Nephron progenitor cell (in vitro differentiated cells): Measurements from ENCODE around the gene ABAT.
"Not testable (repeated sequence)": the region's sequence is repeated elsewhere in the genome, so short reads cannot be mapped to it uniquely, and the experiment has no call there.

Experiments
- DNase-seq: peaks from one replicate; pipeline ENCODE4 v3.0.0; 2021
- H3K27ac Mint-ChIP-seq: 2 replicates; pipeline ENCODE4 v1.8.0; 2021; ENCODE audit warnings: mild to moderate bottlenecking, moderate library complexity, mixed read lengths
- H3K27me3 Mint-ChIP-seq: 2 replicates; pipeline ENCODE4 v1.8.0; 2021; ENCODE audit warnings: mild to moderate bottlenecking, low read depth, mixed read lengths; ENCODE audit not compliant: poor library complexity
- H3K36me3 Mint-ChIP-seq: 2 replicates; pipeline ENCODE4 v1.8.0; 2021; ENCODE audit warnings: low read depth, mixed read lengths
- H3K4me1 Mint-ChIP-seq: 2 replicates; pipeline ENCODE4 v1.8.0; 2021; ENCODE audit warnings: mixed read lengths
- H3K4me3 Mint-ChIP-seq: 2 replicates; pipeline ENCODE4 v1.8.0; 2021; ENCODE audit warnings: mild to moderate bottlenecking, moderate library complexity, mixed read lengths
- H3K9me3 Mint-ChIP-seq: 2 replicates; pipeline ENCODE4 v1.8.0; 2021; ENCODE audit warnings: mild to moderate bottlenecking, moderate library complexity, mixed read lengths
- CTCF ChIP-seq: fragments of 200-600 bp; sonication (generic); IDR thresholded peaks from 2 replicates; pipeline ENCODE4 v1.5.0; 2021; ENCODE audit warnings: antibody characterized with exemption

ABAT gene

GRCh38 chr16:8775359-8775758 is 100.9 kb downstream of the ABAT start:
- Mint-ChIP-seq H3K27ac (no peak overlapping the region), H3K27me3 (peaks cover 6% of the 10 kb centered on the region), H3K36me3 (peaks cover 61% of the 10 kb centered on the region), H3K4me1 (no peaks in the 10 kb centered on the region), H3K4me3 (no peak overlapping the region), H3K9me3 (peaks cover 3% of the 10 kb centered on the region)
- DNase-seq = no peak
- TF ChIP-seq CTCF = no peak

DNA sequence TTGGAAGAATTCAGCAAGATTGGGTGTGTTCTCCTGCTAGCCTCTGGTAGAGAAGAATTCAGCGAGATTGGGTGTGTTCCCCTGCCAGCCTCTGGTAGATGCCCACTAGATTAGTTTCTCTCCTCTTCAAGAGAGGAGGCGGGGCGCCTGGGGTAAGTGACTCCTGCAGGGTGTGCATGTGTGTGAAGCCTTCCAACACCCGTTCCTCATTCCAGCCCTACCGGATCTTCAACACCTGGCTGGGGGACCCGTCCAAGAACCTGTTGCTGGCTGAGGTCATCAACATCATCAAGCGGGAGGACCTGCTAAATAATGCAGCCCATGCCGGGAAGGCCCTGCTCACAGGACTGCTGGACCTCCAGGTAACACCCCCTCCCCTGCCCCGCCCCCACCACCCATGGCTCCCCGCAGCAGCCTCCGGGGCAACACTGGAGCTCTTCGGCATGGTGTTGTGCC is 101.7 kb downstream of the ABAT start:
- Mint-ChIP-seq H3K27me3 (peaks cover 6% of the 10 kb centered on the region), H3K36me3 (peaks cover 66% of the 10 kb centered on the region), H3K27ac (no peak overlapping the region), H3K9me3 (peaks cover 3% of the 10 kb centered on the region), H3K4me3 (no peak overlapping the region), H3K4me1 (peaks cover 6% of the 10 kb centered on the region)
- DNase-seq = no peak
- TF ChIP-seq CTCF = no peak

GRCh38 chr16:8777217-8777616 is 102.8 kb downstream of the ABAT start:
- Mint-ChIP-seq H3K4me3 (no peak overlapping the region), H3K27ac (no peak overlapping the region), H3K27me3 (peaks cover 6% of the 10 kb centered on the region), H3K36me3 (peaks cover 64% of the 10 kb centered on the region), H3K9me3 (peaks cover 3% of the 10 kb centered on the region), H3K4me1 (peaks cover 10% of the 10 kb centered on the region)
- TF ChIP-seq CTCF = no peak
- DNase-seq = no peak

GRCh38 chr16:8781797-8782196 is 107.4 kb downstream of the ABAT start:
- Mint-ChIP-seq H3K27ac (no peak overlapping the region), H3K9me3 (peaks cover 3% of the 10 kb centered on the region), H3K27me3 (peaks cover 7% of the 10 kb centered on the region), H3K36me3 (peaks cover 43% of the 10 kb centered on the region), H3K4me3 (no peak overlapping the region), H3K4me1 (peaks cover 28% of the 10 kb centered on the region)
- DNase-seq = no peak
- no peak for TF ChIP-seq CTCF

DNA sequence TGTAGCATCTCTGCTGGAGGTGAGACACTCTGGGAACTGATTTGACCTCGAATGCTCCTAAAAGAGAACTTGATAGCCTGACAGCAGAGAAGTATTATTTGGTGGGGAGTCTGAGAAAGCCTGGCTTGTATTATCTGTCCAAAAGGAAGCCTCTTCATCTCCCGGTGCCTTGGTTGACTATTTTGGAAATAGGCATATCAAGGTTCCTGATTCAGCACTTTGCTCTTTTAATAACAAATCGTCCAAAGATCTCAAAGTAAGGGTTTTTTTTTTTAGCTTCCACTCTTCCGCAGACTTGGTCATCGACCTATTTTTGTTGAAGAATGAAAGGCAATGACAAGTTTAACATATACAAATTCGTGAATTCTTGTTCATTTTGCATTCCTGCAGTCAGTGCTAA is 108.3 kb downstream of the ABAT start:
- H3K27me3 Mint-ChIP-seq = peaks cover 7% of the 10 kb centered on the region
- peaks cover 28% of the 10 kb centered on the region for H3K4me1 Mint-ChIP-seq
- no peak for TF ChIP-seq CTCF
- H3K27ac Mint-ChIP-seq = no peak overlapping the region
- H3K4me3 Mint-ChIP-seq = no peak overlapping the region
- no peak for DNase-seq
- no peaks in the 10 kb centered on the region for H3K9me3 Mint-ChIP-seq
- peaks cover 36% of the 10 kb centered on the region for H3K36me3 Mint-ChIP-seq

DNA sequence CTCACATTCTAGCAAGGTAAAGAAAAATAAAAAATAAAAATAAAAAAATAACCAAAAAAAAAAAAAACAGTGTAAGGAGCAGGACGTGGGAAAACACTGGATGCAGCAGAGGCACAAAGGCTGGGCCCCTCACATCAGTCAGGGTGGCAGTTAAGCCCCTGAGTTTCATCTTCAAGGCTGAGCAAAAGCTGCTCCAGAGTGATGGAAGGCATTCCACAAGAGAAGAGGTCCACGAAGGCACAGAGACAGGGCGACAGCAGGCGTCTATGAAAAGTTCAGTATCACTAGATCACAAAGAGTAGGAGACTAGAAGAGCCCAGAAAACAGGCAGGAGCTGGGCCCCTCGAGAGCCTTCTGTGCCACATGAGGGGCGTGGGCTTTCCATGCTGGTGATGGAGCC is 111.0 kb downstream of the ABAT start:
- no peak for TF ChIP-seq CTCF
- no peaks in the 10 kb centered on the region for H3K9me3 Mint-ChIP-seq
- DNase-seq = no peak
- H3K4me3 Mint-ChIP-seq = no peak overlapping the region
- H3K36me3 Mint-ChIP-seq = peaks cover 26% of the 10 kb centered on the region
- H3K4me1 Mint-ChIP-seq = peaks cover 28% of the 10 kb centered on the region
- peaks cover 4% of the 10 kb centered on the region for H3K27me3 Mint-ChIP-seq
- H3K27ac Mint-ChIP-seq = no peak overlapping the region

DNA sequence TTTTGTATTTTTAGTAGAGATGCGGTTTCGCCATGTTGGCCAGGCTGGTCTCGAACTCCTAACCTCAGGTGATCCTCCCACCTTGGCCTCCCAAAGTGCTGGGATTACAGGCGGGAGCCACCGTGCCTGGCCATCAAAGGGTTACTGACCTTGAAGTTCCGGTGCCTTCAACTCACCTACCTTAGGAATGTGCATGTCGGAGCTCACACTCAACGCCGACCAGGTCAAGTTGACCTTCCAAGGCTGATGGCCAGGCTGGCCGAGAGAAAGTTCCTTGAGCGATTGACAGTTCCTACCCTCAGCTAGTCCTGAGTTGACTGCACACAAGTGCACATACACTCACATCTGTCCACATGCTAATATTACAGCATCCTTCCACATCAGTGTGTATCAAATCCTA is 111.9 kb downstream of the ABAT start:
- H3K27ac Mint-ChIP-seq = not testable (repeated sequence)

More for the DNA sequence above, 111.9 kb downstream of the ABAT start:
- not testable (repeated sequence) for H3K27me3 Mint-ChIP-seq, H3K9me3 Mint-ChIP-seq, H3K4me3 Mint-ChIP-seq, DNase-seq
- peaks cover 21% of the 10 kb centered on the region for H3K4me1 Mint-ChIP-seq
- peaks cover 19% of the 10 kb centered on the region for H3K36me3 Mint-ChIP-seq
